B cell (primary cell): ENCODE measurements around the gene CD164. TPM values are rescaled to one million over a fixed set of nuclear protein-coding genes. Genes with fewer than 3 reads are reported as not detected.

Source experiments
- ATAC-seq: fragments of 200-7000 bp; cut with Tn5 transposase; one replicate; pipeline ENCODE4 v1.10.0; 2021; ENCODE audit warnings: low read depth, mild to moderate bottlenecking, moderate number of reproducible peaks, moderate library complexity
- CTCF ChIA-PET: fragments of 350-600 bp; sonication (Branson Sonifier 250); formaldehyde crosslinking; loops from one replicate; lab custom pipeline; 2021; ENCODE audit warnings: antibody characterized with exemption, inconsistent platforms; lab: Charles Lee
- POLR2A ChIA-PET: fragments of 350-600 bp; sonication (Branson Sonifier 250); formaldehyde crosslinking; loops from one replicate; lab custom pipeline; 2021; ENCODE audit warnings: antibody characterized with exemption; lab: Charles Lee
- DNase-seq: peaks from one replicate; pipeline ENCODE4 v3.0.0; 2013
- H2AFZ ChIP-seq: 2 replicates; pipeline ENCODE4 v1.6.1; 2012; ENCODE audit warnings: mild to moderate bottlenecking, low read depth, low read length; ENCODE audit not compliant: insufficient read depth, poor library complexity, severe bottlenecking
- H3K27ac ChIP-seq, 2 donors: 1 replicate in 1 of 2; 2 replicates in 1 of 2; pipeline ENCODE4 v1.5.1; 2012 to 2013; ENCODE audit warnings: low read length in 2 of 2, mild to moderate bottlenecking in 2 of 2, moderate library complexity in 1 of 2
- H3K27me3 ChIP-seq, 4 experiments: fragments of 200-600 bp in 1 of 4; sonication (generic) in 1 of 4; replicated peaks in 1 of 4; 1 replicate in 2 of 4; 2 replicates in 2 of 4; pipeline versions ENCODE4 v1.6.1 to v1.7.0; 2013 to 2016; ENCODE audit warnings: low read length in 3 of 4, mild to moderate bottlenecking in 2 of 4, mixed read lengths in 1 of 4, moderate library complexity in 1 of 4; ENCODE audit not compliant: insufficient read depth in 4 of 4, control insufficient read depth in 3 of 4; ENCODE audit errors: control extremely low read depth in 1 of 4
- H3K36me3 ChIP-seq, 2 experiments: replicated peaks in 1 of 2; 1 replicate in 1 of 2; 2 replicates in 1 of 2; pipeline versions ENCODE4 v1.6.1 to v1.7.1; 2013; ENCODE audit warnings: low read length in 1 of 2; ENCODE audit not compliant: insufficient read depth in 2 of 2, control insufficient read depth in 1 of 2; ENCODE audit errors: control extremely low read depth in 1 of 2, extremely low read depth in 1 of 2
- H3K4me1 ChIP-seq, 2 donors: fragments of 200-600 bp in 1 of 2; sonication (generic) in 1 of 2; 1 replicate in 1 of 2; 2 replicates in 1 of 2; pipeline versions ENCODE4 v1.5.1 to v1.6.1; 2013 to 2017; ENCODE audit warnings: low read length in 2 of 2; ENCODE audit not compliant: control insufficient read depth in 2 of 2, insufficient read depth in 2 of 2
- H3K4me2 ChIP-seq: replicated peaks from 2 replicates; pipeline ENCODE3; 2012; ENCODE audit warnings: mild to moderate bottlenecking, low read depth, low read length; ENCODE audit not compliant: poor library complexity, severe bottlenecking
- H3K4me3 ChIP-seq, 5 experiments: fragments of 200-600 bp in 1 of 5; sonication (generic) in 1 of 5; 1 replicate in 3 of 5; 2 replicates in 2 of 5; pipeline versions ENCODE4 v1.5.1 to v1.7.0; 2011 to 2016; ENCODE audit warnings: low read length in 4 of 5, mild to moderate bottlenecking in 4 of 5, low read depth in 2 of 5, control low read depth in 1 of 5, moderate library complexity in 1 of 5; ENCODE audit not compliant: insufficient read depth in 1 of 5; ENCODE audit errors: control extremely low read depth in 1 of 5, extremely low read depth in 1 of 5
- H3K79me2 ChIP-seq: fragments of 200-600 bp; sonication (generic); one replicate; pipeline ENCODE4 v1.6.0; 2016; ENCODE audit warnings: low read length; ENCODE audit not compliant: control insufficient read depth, insufficient read depth
- H3K9ac ChIP-seq: fragments of 200-600 bp; sonication (generic); 2 replicates; pipeline ENCODE4 v1.6.1; 2017; ENCODE audit warnings: mild to moderate bottlenecking, low read length, moderate library complexity
- H3K9me3 ChIP-seq, 3 donors: one replicate each; pipeline versions ENCODE4 v1.6.1 to v1.7.1; 2013; ENCODE audit warnings: low read length in 2 of 3; ENCODE audit not compliant: control insufficient read depth in 2 of 3, insufficient read depth in 1 of 3; ENCODE audit errors: control extremely low read depth in 1 of 3
- H4K20me1 ChIP-seq: 2 replicates; pipeline ENCODE4 v1.6.0; 2012; ENCODE audit warnings: mild to moderate bottlenecking, low read length; ENCODE audit not compliant: insufficient read depth, control insufficient read depth, poor library complexity, severe bottlenecking
- H3K27ac Mint-ChIP-seq: one replicate; pipeline ENCODE4 v1.8.0; 2021; ENCODE audit warnings: mixed read lengths
- H3K27me3 Mint-ChIP-seq: one replicate; pipeline ENCODE4 v1.8.0; 2021; ENCODE audit warnings: mixed read lengths
- H3K4me1 Mint-ChIP-seq: one replicate; pipeline ENCODE4 v1.8.0; 2021; ENCODE audit warnings: mixed read lengths
- H3K4me3 Mint-ChIP-seq: one replicate; pipeline ENCODE4 v1.8.0; 2021; ENCODE audit warnings: mixed read lengths
- H3K9me3 Mint-ChIP-seq: one replicate; pipeline ENCODE4 v1.8.0; 2022; ENCODE audit warnings: mixed read lengths; ENCODE audit not compliant: insufficient read depth
- EZH2 ChIP-seq: IDR thresholded peaks from 2 replicates; pipeline ENCODE4 v1.6.1; 2012; ENCODE audit warnings: borderline replicate concordance, low read depth, mild to moderate bottlenecking, moderate library complexity, low read length; ENCODE audit not compliant: insufficient read depth, poor library complexity, severe bottlenecking
- WGBS: methylation state at CpG from one replicate; pipeline ENCODE4 v1.1.5; 2013; ENCODE audit warnings: missing lambda C conversion rate; ENCODE audit not compliant: insufficient coverage; 5-methylcytosine and 5-hydroxymethylcytosine counted together
- intact Hi-C: fragments of 100-400 bp; cut with micrococcal nuclease; formaldehyde crosslinking; loops from one replicate; pipeline ENCODE4 v1.10.0; 2022
- polyA plus RNA-seq: library from polyadenylated mRNA; depleted of rRNA; stranded (reverse); fragments of >200 nt; gene quantifications from 2 replicates; pipeline ENCODE4 v1.2.3, GENCODE V29; 2012
- total RNA-seq, 2 donors: library from RNA; stranded (reverse); fragments of 120-200 nt in 1 of 2; gene quantifications; 1 replicate in 1 of 2; 2 replicates in 1 of 2; pipeline versions ENCODE4 v1.2.3 to v1.2.4, GENCODE V29; 2013 to 2022
- TF ChIP-seq, protein P1 (sequence below): fragments of 200-600 bp; IDR thresholded peaks from one replicate; pipeline ENCODE4 v1.8.0; 2022; ENCODE audit warnings: antibody characterized with exemption, mild to moderate bottlenecking

The CD164 gene
- total and polyA plus RNA-seq, 2 donors (not counting 1 experiment from before 2014, with no cell fraction given), result 63.4 to 184 TPM

DNA sequence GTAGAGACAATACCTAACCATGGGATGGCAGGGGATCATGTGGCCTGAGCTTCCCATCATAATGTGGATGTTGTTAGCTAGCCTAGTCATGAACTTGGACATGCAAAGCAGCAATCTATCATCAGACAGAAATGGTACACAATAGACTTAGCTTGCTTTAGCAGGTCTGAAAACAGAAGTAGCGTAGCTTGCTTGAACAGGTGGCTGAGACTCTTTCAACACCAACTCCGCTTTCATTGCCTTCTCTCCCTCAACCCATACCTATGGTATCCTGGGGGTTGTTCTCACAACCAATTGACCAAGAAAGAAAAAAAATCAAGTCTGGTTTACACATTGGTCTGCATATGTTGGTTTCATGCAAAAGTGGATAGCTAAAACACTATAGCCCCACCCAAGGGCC lies 23.0 kb downstream of the CD164 start:
- Histone ChIP-seq H3K9ac (no peak overlapping the region), H3K27me3 (no peaks in the 10 kb centered on the region), H3K79me2 (peaks cover 27% of the 10 kb centered on the region), H3K27ac (no peak overlapping the region), H3K4me1 (peaks cover 3 to 7% of the 10 kb centered on the region in 2 donors), H3K9me3 (peaks cover 3 to 13% (median 4%) of the 10 kb centered on the region in 3 donors), H3K4me3 (no peak overlapping the region), H4K20me1 (peaks cover 52% of the 10 kb centered on the region), H3K36me3 (peaks cover 4 to 60% of the 10 kb centered on the region in 2 experiments), H2AFZ (no peak overlapping the region), H3K4me2 (no peak overlapping the region)
- Mint-ChIP-seq H3K4me3 (no peak overlapping the region), H3K27me3 (no peaks in the 10 kb centered on the region), H3K9me3 (no peaks in the 10 kb centered on the region), H3K27ac (no peak overlapping the region), H3K4me1 (peaks cover 28% of the 10 kb centered on the region)
- intact Hi-C loops, result no loop called here
- CTCF ChIA-PET, result no interaction called here
- 89% methylated on average over 1 of the region's 2 CpGs for WGBS
- TF ChIP-seq, protein P1, sequence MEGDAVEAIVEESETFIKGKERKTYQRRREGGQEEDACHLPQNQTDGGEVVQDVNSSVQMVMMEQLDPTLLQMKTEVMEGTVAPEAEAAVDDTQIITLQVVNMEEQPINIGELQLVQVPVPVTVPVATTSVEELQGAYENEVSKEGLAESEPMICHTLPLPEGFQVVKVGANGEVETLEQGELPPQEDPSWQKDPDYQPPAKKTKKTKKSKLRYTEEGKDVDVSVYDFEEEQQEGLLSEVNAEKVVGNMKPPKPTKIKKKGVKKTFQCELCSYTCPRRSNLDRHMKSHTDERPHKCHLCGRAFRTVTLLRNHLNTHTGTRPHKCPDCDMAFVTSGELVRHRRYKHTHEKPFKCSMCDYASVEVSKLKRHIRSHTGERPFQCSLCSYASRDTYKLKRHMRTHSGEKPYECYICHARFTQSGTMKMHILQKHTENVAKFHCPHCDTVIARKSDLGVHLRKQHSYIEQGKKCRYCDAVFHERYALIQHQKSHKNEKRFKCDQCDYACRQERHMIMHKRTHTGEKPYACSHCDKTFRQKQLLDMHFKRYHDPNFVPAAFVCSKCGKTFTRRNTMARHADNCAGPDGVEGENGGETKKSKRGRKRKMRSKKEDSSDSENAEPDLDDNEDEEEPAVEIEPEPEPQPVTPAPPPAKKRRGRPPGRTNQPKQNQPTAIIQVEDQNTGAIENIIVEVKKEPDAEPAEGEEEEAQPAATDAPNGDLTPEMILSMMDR, result no peak
- no peak for TF ChIP-seq EZH2
- no peak for ATAC-seq
- POLR2A ChIA-PET, result no interaction called here
- no peak for DNase-seq

DNA sequence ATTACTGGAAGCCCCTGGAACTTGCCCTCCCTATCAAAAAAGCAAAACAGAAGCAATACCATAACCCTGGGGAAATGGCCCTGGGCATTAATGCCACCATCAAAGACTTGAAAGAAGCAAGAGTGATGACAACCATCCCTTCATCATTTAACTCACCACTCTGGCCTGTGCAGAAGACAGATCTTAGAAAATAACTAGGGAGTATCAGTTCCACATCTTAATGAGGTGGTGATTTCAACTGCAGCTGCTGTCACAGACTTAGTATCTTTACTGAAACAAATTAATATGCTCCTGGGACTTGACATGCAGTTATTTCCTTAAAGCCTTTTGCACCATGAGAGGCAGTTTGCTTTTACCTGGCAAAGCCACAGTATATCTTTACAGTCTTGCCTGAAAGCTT lies 24.1 kb downstream of the CD164 start:
- no peaks in the 10 kb centered on the region for H3K27me3 ChIP-seq
- H3K9ac ChIP-seq, result no peak overlapping the region
- no peak for ATAC-seq
- peaks cover 21% of the 10 kb centered on the region for H3K79me2 ChIP-seq
- peaks cover 4 to 63% of the 10 kb centered on the region in 2 experiments for H3K36me3 ChIP-seq
- H4K20me1 ChIP-seq, result peaks cover 44% of the 10 kb centered on the region
- H3K4me2 ChIP-seq, result no peak overlapping the region
- TF ChIP-seq, protein P1, result no peak
- peaks cover 3 to 13% (median 4%) of the 10 kb centered on the region in 3 donors for H3K9me3 ChIP-seq
- no peak overlapping the region for H3K4me3 Mint-ChIP-seq
- POLR2A ChIA-PET, result no interaction called here
- H2AFZ ChIP-seq, result no peak overlapping the region
- H3K9me3 Mint-ChIP-seq, result no peaks in the 10 kb centered on the region
- H3K27ac Mint-ChIP-seq, result no peak overlapping the region
- intact Hi-C loops, result no loop called here
- H3K27ac ChIP-seq, result no peak overlapping the region
- no peaks in the 10 kb centered on the region for H3K27me3 Mint-ChIP-seq
- DNase-seq, result no peak
- peaks cover 28% of the 10 kb centered on the region for H3K4me1 Mint-ChIP-seq
- CTCF ChIA-PET, result no interaction called here
- no peak overlapping the region for H3K4me3 ChIP-seq
- H3K4me1 ChIP-seq, result peaks cover 3 to 7% of the 10 kb centered on the region in 2 donors
